ENCODE results near the gene TRIM51.

DNA sequence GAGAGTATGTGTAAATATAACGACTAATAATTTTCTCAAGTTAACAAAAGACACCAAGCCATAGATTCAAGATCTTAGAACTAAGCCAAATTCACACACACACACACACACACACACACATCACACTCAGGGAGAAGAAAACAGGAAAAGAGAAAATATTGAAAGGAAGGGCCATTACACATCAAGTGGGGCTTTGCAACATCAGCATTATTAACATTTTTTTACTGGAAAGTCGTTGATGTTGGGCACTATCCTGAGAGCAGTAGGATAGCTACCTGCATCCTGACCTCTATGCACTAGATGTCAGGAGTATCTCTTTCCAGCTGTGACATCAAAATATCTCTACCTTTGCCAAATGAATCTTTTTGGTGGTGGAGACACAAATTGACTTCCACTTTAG, 35.6 kb upstream of the TRIM51 start:
- TF ChIP-seq EZH2 (IDR thresholded peaks at IDR 0.05; ENCODE audit: borderline replicate concordance, low read depth, low read length, poor library complexity, severe bottlenecking) (no peak), CTCF (conservative IDR thresholded peaks at IDR 0.05; ENCODE audit: low read depth, low read length) (no peak)
